ENCODE measurements around the gene SNRNP25.

- TF ChIP-seq SP1 (IDR thresholded peaks at IDR 0.05) (no peak), LEF1 (IDR thresholded peaks at IDR 0.05; ENCODE audit: borderline replicate concordance) (no peak)
Observed at GRCh38 chr16:9903-10665, 43.5 kb upstream of the SNRNP25 start.
